GM12875 (cell line): ENCODE measurements around the gene TEX51.

Experiments
- H3K4me3 ChIP-seq: one replicate; pipeline ENCODE4 v1.5.1; 2011; ENCODE audit warnings: low read depth, low read length, control low read depth
- TF ChIP-seq, protein P1 (sequence below): IDR thresholded peaks from 2 replicates; pipeline ENCODE4 v1.5.1; 2011; ENCODE audit warnings: low read depth, mild to moderate bottlenecking, control low read depth, inconsistent platforms, low read length, moderate library complexity, borderline replicate concordance; ENCODE audit not compliant: insufficient read depth

TEX51 gene

DNA sequence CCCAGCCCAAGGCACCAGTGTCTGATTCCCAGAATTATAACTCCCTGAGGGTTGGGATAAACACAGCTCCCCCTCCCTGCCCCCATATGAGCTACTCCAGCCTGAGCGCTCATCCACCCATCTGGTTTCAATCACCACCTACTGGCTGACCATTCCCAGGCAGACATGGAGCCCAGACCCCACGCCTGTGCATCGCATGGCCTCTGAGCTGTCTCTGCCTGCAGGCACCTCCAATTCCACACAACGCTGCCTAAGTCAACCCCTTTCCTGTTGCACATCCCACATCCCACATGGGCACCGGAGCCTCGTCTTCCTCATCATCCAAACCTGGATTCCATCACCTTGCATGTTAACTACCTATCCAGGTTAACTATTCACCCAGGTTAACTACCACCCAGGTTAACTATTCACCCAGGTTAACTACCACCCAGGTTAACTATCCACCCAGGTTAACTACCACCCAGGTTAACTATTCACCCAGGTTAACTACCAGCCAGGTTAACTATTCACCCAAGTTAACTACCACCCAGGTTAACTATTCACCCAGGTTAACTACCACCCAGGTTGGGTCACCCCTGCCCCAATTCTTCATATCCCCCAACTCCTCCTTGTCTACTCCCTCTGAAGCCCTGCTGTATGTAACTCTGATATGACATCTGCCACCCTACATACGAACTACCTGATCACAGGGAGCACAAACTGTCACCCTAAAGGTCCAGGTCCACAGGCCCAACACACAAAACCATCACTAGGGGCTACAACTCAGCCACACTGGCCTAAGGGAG, 47.8 kb downstream of the TEX51 start:
- TF ChIP-seq, protein P1, sequence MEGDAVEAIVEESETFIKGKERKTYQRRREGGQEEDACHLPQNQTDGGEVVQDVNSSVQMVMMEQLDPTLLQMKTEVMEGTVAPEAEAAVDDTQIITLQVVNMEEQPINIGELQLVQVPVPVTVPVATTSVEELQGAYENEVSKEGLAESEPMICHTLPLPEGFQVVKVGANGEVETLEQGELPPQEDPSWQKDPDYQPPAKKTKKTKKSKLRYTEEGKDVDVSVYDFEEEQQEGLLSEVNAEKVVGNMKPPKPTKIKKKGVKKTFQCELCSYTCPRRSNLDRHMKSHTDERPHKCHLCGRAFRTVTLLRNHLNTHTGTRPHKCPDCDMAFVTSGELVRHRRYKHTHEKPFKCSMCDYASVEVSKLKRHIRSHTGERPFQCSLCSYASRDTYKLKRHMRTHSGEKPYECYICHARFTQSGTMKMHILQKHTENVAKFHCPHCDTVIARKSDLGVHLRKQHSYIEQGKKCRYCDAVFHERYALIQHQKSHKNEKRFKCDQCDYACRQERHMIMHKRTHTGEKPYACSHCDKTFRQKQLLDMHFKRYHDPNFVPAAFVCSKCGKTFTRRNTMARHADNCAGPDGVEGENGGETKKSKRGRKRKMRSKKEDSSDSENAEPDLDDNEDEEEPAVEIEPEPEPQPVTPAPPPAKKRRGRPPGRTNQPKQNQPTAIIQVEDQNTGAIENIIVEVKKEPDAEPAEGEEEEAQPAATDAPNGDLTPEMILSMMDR = no peak
- H3K4me3 ChIP-seq = no peak overlapping the region

DNA sequence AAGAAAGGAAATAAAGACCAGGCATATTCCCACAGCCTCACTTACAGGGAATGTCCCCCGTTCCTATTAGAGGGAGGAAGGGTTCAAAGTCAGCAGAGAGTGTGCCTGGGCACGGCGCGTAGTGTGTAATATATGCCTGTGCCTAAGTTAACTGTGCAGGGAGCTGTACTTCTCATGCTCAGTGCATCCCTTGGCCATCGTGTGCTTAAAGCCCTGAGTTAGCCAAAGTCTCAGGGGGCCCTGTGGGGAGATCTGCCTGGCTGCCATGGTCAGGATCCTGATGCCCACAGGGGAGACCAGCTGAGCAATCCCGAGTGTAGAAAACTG, 48.4 kb downstream of the TEX51 start:
- TF ChIP-seq, protein P1 = no peak
- H3K4me3 ChIP-seq = no peak overlapping the region

DNA sequence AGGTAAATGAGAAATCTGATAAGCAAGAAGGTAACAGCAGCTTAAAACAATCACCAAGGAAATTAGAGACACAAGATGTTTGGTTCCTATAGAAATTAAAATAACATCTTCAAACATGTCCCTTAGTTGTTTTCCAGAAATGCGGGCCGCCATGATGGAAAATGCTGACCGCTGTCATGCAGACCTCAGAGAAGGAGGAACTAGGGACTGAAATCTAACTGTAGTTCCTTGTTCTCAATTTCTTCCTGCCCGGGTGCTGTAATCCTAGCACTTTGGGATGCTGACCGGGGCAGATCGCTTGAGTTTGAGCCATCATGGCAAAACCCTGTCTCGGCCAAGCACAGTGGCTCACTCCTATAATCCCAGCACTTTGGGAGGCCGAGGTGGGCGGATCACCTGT, 51.1 kb downstream of the TEX51 start:
- H3K4me3 ChIP-seq = no peak overlapping the region
- TF ChIP-seq, protein P1 = no peak

DNA sequence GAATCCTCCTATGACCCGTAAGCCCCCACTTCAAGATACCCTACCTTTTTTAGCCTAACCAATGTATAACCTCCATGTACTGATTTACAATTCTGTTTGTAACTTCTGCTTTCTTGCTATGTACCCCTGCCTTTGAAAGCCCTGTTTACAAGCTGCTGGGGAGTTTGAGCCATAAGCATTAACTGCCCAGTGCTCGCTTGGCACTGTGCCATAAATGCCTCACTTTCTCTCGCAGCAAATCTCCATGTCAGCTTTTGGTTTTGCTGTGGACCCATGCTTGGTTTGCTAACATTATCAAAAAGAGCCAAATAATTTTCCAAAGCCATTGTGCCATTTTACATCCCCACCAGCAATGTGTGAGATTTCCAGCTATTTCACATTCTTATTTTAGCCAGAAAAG, 51.8 kb downstream of the TEX51 start:
- TF ChIP-seq, protein P1 = no peak
- no peak overlapping the region for H3K4me3 ChIP-seq
